ENCODE results near the gene RASEF.

- TF ChIP-seq POLR2A (IDR thresholded peaks at IDR 0.05; ENCODE audit: low read depth, low read length) (no peak), POLR2AphosphoS5 (IDR thresholded peaks at IDR 0.05; ENCODE audit: low read depth, low read length) (no peak), TAF1 (IDR thresholded peaks at IDR 0.05; ENCODE audit: borderline replicate concordance, low read depth, low read length) (no peak)
Measured at GRCh38 chr9:82997476-82998140, 65.3 kb downstream of the RASEF start.

Data from GM12892 (cell line).